Measurements from ENCODE around the gene SNX13.

DNA sequence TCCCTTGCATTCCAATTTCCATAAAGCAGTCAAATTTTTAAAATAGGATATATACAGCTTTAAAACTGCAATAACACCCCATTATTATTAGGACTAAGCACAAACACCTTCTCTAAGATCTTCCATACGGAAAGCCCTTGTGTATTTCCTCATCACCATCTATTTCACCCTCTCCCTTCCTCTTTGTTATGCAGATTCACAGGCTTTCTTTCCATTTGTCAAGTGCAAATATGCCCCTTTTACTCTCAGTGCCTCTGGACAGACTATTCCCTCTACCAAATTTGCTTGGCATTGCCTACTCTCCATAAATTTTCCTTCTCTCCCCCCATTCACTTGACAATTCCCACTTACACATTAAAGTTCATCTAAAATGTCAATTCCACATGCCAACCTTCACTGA, 61.7 kb downstream of the SNX13 start:
- TF ChIP-seq NFRKB (IDR thresholded peaks at IDR 0.05) (no peak), SP1 (IDR thresholded peaks at IDR 0.05) (no peak), BHLHE40 (IDR thresholded peaks at IDR 0.05; ENCODE audit: borderline replicate concordance) (no peak)
